Measurements from ENCODE around the gene SSNA1. TPM values are rescaled to one million over a fixed set of nuclear protein-coding genes. Genes with fewer than 3 reads are reported as not detected.

Gene SSNA1
- total RNA-seq, 4 donors from 2014 or later = 67.1 to 124 (median 96.7) TPM

- peak within 1 kb of the TSS; percentile 92 to 97 (median 96) for H3K27ac ChIP-seq
- TF ChIP-seq POLR2A (IDR thresholded peaks at IDR 0.05) = no peak
- peak; percentile 80 to 96 (median 92) for TF ChIP-seq CTCF (IDR thresholded peaks at IDR 0.05)
- 27% methylated on average over 3 of the region's 25 CpGs; no CpG with 5 or more reads in 1 of the 2 donors for WGBS, 2 donors
- peaks cover 34 to 59% (median 41%) of the 10 kb centered on the region in 3 donors for H3K4me1 ChIP-seq
- no peak for DNase-seq
- peak within 1 kb of the TSS; percentile 32 to 62 (median 53) for H3K4me3 ChIP-seq
- no peaks in the 10 kb centered on the region for H3K36me3 ChIP-seq
- intact Hi-C loops (cut with DNase I) = loop anchor here (5.0 kb wide), 1 partner anchor 110 kb away; no protein-coding TSS in a partner anchor
- H3K9me3 ChIP-seq = no peaks in the 10 kb centered on the region
- H3K27me3 ChIP-seq = peaks cover 0 to 53% (median 0%) of the 10 kb centered on the region in 4 donors
These were observed 38.8 kb downstream of the SSNA1 start, which contains the start of gene RNF224 for GRCh38 chr9:137227054-137227852. TSS of gene RNF224 (plus strand) at chr9:137227502. CDS start at chr9:137228336, 834 bp downstream.

DNA sequence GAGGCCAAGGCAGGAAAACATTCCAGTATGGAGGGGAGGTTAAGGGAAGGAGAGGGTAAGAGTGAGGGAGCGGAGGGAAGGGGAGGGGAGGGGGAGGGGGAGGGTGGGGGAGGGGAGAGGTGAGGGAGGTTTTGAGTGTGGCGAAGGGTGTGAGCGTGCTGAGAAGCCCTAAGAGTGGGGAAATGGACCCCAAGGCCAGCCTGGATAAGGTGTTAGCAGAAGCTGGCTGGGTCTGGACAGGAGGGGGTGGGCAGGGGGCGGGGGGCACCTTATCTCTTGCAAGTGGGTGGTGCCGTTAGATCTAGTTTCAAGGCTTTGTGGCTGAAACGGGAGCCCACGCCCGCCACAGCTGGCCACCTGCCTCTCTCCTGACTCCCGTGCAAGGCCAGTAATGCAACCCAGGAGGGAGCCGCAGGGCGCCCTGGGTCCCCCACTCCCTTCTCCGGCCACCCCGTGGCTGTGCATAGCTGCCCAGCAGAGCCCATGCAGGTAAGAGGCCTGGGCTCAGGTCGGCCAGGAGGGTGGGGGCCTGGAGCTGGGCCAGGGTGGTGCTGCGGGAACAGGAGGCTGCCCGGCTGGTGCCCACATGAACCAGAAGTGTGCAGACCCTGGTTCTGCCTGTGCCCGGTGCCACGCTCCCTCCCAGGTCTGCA, 39.5 kb downstream of the SSNA1 start:
- H3K36me3 ChIP-seq = no peaks in the 10 kb centered on the region
- no peak overlapping the region for H3K4me3 ChIP-seq
- no peak for DNase-seq
- intact Hi-C loops (cut with DNase I) = loop anchor here (5.0 kb wide), 1 partner anchor 111 kb away; no protein-coding TSS in a partner anchor
- H3K27me3 ChIP-seq = peaks cover 0 to 60% (median 0%) of the 10 kb centered on the region in 4 donors
- no peaks in the 10 kb centered on the region for H3K9me3 ChIP-seq
- peaks cover 28 to 52% (median 33%) of the 10 kb centered on the region in 3 donors for H3K4me1 ChIP-seq
- TF ChIP-seq CTCF (IDR thresholded peaks at IDR 0.05) (no peak), POLR2A (IDR thresholded peaks at IDR 0.05) (no peak)
- H3K27ac ChIP-seq = peak overlapping the region in 3 of 4 donors; percentile 92 to 97 (median 97)
- 4 to 14% methylated on average over 2 to 4 of the region's 18 CpGs for WGBS, 2 donors

DNA sequence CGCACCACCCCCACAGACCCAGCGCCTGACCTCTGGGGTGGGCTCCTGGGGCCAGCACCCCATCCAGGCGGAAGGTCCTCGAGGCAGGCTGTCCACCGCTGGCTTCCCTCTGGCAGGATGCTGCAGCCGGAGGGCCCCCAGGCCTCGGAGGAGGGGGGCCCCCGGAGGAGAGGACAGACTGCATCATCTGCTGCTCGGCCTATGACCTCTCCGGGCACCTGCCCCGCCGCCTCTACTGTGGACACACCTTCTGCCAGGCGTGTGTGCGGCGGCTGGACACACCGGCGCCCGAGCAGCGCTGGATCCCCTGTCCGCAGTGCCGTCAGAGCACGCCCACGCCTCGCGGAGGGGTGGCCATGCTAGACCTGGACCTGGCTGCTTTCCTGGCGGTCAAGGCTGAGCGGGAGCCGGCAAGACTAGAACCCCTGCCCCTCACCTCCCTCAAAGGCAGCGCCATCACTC, 40.1 kb downstream of the SSNA1 start:
- Histone ChIP-seq H3K9me3 (no peaks in the 10 kb centered on the region), H3K4me1 (peaks cover 26 to 50% (median 31%) of the 10 kb centered on the region in 3 donors), H3K27me3 (peaks cover 0 to 66% (median 0%) of the 10 kb centered on the region in 4 donors), H3K27ac (peak overlapping the region in 2 of 4 donors; percentile 92 to 97), H3K36me3 (no peaks in the 10 kb centered on the region), H3K4me3 (no peak overlapping the region)
- no peak for DNase-seq
- intact Hi-C loops (cut with DNase I) = loop anchor here (5.0 kb wide), 1 partner anchor 111 kb away; no protein-coding TSS in a partner anchor
- no peak for TF ChIP-seq POLR2A (IDR thresholded peaks at IDR 0.05)
- no peak for TF ChIP-seq CTCF (IDR thresholded peaks at IDR 0.05)
- no CpG with 5 or more reads among the region's 29 CpGs for WGBS, 2 donors

- H3K27ac ChIP-seq = peak overlapping the region in 1 of 4 donors; percentile 97
These were observed 40.8 kb downstream of the SSNA1 start for GRCh38 chr9:137228968-137229896.

More at GRCh38 chr9:137228968-137229896, 40.8 kb downstream of the SSNA1 start:
- TF ChIP-seq CTCF (IDR thresholded peaks at IDR 0.05) (no peak), POLR2A (IDR thresholded peaks at IDR 0.05) (no peak)
- H3K27me3 ChIP-seq = peaks cover 0 to 72% (median 0%) of the 10 kb centered on the region in 4 donors
- no peak overlapping the region for H3K4me3 ChIP-seq
- no peaks in the 10 kb centered on the region for H3K9me3 ChIP-seq
- H3K4me1 ChIP-seq = peaks cover 21 to 43% (median 25%) of the 10 kb centered on the region in 3 donors
- intact Hi-C loops (cut with DNase I) = loop anchor here (5.0 kb wide), 1 partner anchor 112 kb away; no protein-coding TSS in a partner anchor
- no peak for DNase-seq
- 40 to 81% methylated on average over 1 to 10 of the region's 27 CpGs for WGBS, 2 donors
- no peaks in the 10 kb centered on the region for H3K36me3 ChIP-seq

All from esophagus squamous epithelium (tissue), 5 donors.